ENCODE data around the gene ELOVL2. TPM values are rescaled to one million over a fixed set of nuclear protein-coding genes. Genes with fewer than 3 reads are reported as not detected.
A peak's percentile ranks its signal among the peaks of the same experiment; 100 is the strongest.
"Not testable (repeated sequence)": the region's sequence is repeated elsewhere in the genome, so short reads cannot be mapped to it uniquely, and the experiment has no call there.

ELOVL2 gene
- under 1 TPM; 0.41 to 0.78 TPM for total RNA-seq

DNA sequence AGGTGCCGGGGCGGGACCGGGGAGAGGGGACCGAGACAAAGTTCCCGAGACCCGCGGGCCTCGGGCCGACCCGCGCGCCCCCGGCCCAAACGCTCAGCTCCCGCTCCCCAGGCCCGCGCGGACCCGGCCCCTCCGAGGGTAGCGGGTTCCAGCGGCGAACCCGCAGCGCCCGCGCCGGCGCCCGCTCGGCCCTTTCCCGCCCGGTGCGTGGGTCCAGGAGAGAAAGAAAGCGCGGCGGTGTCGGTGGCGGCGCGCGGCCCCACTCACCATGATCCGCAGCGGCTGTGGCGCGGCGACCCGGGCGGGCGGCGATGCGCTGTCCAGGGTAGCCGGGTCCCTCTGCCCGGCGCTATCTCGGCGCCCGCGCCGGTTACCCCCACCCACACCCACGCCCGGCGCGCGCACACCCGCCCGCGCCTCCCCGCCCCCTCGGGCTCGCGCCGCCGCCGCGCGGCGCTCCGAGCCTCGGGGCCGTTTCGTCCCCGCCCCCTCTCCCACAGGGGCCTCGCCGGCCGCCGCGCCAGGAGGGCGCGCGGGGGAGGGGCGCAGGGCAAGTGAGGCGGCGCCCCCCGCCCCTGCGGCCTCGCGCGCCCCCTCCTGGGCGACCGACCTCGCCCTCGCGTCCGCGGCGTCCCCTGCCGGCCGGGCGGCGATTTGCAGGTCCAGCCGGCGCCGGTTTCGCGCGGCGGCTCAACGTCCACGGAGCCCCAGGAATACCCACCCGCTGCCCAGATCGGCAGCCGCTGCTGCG is at the start of gene ELOVL2:
TSS of gene ELOVL2 (minus strand) at position 345 of the 751 bp plus-strand sequence. CDS start at position 270, 75 bp downstream.
- TF ChIP-seq, protein P1, sequence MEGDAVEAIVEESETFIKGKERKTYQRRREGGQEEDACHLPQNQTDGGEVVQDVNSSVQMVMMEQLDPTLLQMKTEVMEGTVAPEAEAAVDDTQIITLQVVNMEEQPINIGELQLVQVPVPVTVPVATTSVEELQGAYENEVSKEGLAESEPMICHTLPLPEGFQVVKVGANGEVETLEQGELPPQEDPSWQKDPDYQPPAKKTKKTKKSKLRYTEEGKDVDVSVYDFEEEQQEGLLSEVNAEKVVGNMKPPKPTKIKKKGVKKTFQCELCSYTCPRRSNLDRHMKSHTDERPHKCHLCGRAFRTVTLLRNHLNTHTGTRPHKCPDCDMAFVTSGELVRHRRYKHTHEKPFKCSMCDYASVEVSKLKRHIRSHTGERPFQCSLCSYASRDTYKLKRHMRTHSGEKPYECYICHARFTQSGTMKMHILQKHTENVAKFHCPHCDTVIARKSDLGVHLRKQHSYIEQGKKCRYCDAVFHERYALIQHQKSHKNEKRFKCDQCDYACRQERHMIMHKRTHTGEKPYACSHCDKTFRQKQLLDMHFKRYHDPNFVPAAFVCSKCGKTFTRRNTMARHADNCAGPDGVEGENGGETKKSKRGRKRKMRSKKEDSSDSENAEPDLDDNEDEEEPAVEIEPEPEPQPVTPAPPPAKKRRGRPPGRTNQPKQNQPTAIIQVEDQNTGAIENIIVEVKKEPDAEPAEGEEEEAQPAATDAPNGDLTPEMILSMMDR (IDR thresholded peaks at IDR 0.05): no peak
- no peak for DNase-seq (ENCODE audit: low spot score)
- no peak within 1 kb of the TSS for H3K27ac ChIP-seq
- peak within 1 kb of the TSS; percentile 72 for H3K4me3 ChIP-seq
- H3K4me1 ChIP-seq (ENCODE audit: control insufficient read depth in 1 of 2, low read depth in 2 of 2): peaks cover 4 to 14% of the 10 kb centered on the region in 2 donors
- H3K36me3 ChIP-seq: no peaks in the 10 kb centered on the region
- no peaks in the 10 kb centered on the region for H3K9me3 ChIP-seq
- H3K27me3 ChIP-seq (replicated peaks; ENCODE audit: insufficient read depth): peaks cover 11% of the 10 kb centered on the region
- no peak for ATAC-seq (ENCODE audit: insufficient number of reproducible peaks, low FRiP score, low read depth)

DNA sequence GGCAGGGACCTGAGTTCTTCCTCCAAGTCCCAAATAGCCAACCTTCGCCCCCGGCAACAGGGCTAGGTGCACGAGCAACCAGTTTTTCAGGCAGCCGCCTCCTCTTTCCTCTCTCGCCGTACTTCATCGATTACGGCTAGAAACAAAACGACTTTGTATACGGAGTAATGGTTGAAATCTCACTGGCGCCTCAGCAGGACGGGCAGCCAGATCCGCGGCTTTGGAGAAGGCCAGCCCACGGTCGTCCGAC is 49.2 kb upstream of the ELOVL2 start:
- peak overlapping the region; percentile 93 to 94 for H3K27ac ChIP-seq
- H3K4me3 ChIP-seq: peak overlapping the region; percentile 80
- peaks cover 12 to 16% of the 10 kb centered on the region in 2 donors for H3K4me1 ChIP-seq (ENCODE audit: control insufficient read depth in 1 of 2, low read depth in 2 of 2)
- DNase-seq (ENCODE audit: low spot score) (no peak), ATAC-seq (ENCODE audit: insufficient number of reproducible peaks, low FRiP score, low read depth) (peak; percentile 7)
- TF ChIP-seq, protein P1 (IDR thresholded peaks at IDR 0.05): no peak
- H3K27me3 ChIP-seq (replicated peaks; ENCODE audit: insufficient read depth): no peaks in the 10 kb centered on the region
- no peaks in the 10 kb centered on the region for H3K9me3 ChIP-seq
- no peaks in the 10 kb centered on the region for H3K36me3 ChIP-seq

DNA sequence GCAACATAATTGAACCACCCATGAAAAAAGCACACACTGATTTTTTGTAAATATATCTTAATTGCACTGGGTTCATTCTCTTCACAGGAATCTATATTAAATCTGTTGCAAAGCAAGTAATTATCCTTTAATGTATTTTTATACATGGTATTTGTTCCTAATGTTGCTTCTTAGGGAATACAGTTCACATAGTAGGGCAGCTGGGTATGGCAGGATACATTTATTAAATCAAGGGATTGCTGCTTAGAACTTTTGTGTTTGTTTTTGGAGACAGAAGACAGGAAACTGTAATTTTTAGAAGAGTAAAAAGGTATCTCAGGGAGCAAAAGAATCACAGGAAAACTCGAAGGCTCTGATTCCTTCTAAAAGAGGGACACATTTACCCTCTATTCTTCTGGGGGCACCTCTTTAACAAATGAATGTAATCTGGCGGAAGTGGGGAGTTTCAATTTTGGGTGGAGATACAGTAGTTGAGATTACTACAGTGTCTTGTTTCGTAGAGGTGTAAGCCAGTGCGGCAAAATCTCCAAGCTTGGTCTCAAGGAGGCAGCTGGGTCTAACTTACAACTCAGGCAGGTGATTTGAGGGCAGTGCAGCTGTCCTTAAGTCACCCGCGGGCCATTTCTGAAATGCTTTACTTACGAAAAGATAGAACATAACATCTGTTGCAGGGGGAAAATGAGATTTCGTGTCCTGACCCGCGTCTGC is 48.7 kb upstream of the ELOVL2 start:
- ATAC-seq (ENCODE audit: insufficient number of reproducible peaks, low FRiP score, low read depth): no peak
- DNase-seq (ENCODE audit: low spot score): no peak
- Histone ChIP-seq H3K4me3 (peak overlapping the region; percentile 80), H3K9me3 (no peaks in the 10 kb centered on the region), H3K36me3 (no peaks in the 10 kb centered on the region), H3K4me1 (ENCODE audit: control insufficient read depth in 1 of 2, low read depth in 2 of 2) (peaks cover 12 to 16% of the 10 kb centered on the region in 2 donors), H3K27me3 (replicated peaks; ENCODE audit: insufficient read depth) (no peaks in the 10 kb centered on the region), H3K27ac (peak overlapping the region; percentile 93 to 94)
- TF ChIP-seq, protein P1 (IDR thresholded peaks at IDR 0.05): no peak

- not testable (repeated sequence) for H3K36me3 ChIP-seq; H3K27ac ChIP-seq; DNase-seq (ENCODE audit: low spot score); H3K27me3 ChIP-seq (replicated peaks; ENCODE audit: insufficient read depth); H3K9me3 ChIP-seq; ATAC-seq (ENCODE audit: insufficient number of reproducible peaks, low FRiP score, low read depth); H3K4me3 ChIP-seq
- peaks cover 11 to 14% of the 10 kb centered on the region in 2 donors for H3K4me1 ChIP-seq (ENCODE audit: control insufficient read depth in 1 of 2, low read depth in 2 of 2)
Observed at GRCh38 chr6:11091141-11091540, 47.0 kb upstream of the ELOVL2 start.

DNA sequence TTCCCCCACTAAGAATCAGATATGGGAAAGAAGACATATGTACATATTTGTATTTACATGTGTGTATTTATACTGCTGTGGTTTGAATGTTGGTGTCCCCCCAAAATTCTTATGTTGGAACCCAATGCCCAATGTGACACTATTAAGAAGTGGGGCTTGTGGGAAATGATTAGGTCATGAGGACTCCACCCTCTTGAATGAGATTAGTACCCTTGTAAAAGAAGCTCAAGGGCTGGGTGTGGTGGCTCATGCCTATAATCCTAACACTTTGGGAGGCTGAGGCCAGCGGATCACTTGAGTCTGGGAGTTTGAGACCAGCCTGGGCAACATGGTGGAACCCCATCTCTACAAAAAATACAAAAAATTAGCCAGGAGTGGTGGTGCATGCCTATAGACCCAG is 45.6 kb upstream of the ELOVL2 start:
- H3K4me1 ChIP-seq (ENCODE audit: control insufficient read depth in 1 of 2, low read depth in 2 of 2): peaks cover 0 to 3% of the 10 kb centered on the region in 2 donors
- no peak for ATAC-seq (ENCODE audit: insufficient number of reproducible peaks, low FRiP score, low read depth)
- no peak overlapping the region for H3K4me3 ChIP-seq
- no peaks in the 10 kb centered on the region for H3K27me3 ChIP-seq (replicated peaks; ENCODE audit: insufficient read depth)
- H3K9me3 ChIP-seq: no peaks in the 10 kb centered on the region
- TF ChIP-seq, protein P1 (IDR thresholded peaks at IDR 0.05): no peak
- H3K36me3 ChIP-seq: no peaks in the 10 kb centered on the region
- no peak overlapping the region for H3K27ac ChIP-seq
- DNase-seq (ENCODE audit: low spot score): no peak

DNA sequence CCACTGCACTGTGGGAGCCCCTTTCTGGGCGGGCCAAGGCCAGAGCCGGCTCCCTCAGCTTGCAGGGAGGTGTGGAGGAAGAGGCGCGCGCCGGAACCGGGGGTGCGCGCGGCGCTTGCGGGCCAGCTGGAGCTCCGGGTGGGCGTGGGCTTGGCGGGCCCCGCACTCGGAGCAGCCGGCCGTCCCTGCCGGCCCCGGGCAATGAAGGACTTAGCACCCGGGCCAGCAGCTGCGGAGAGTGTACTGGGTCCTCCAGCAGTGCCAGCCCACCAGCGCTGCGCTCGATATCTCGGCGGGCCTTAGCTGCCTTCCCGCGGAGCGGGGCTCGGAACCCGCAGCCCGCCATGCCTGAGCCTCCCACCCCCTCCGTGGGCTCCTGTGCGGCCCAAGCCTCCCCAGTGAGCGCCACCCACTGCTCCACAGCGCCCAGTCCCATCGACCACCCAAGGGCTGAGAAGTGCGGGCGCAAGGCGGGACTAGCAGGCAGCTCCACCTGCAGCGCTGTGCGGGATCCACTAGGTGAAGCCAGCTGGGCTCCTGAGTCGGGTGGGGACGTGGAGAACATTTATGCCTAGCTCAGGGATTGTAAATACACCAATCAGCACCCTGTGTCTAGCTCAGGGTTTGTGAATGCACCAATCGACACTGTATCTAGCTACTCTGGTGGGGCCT is 43.2 kb upstream of the ELOVL2 start:
- not testable (repeated sequence) for H3K4me1 ChIP-seq (ENCODE audit: control insufficient read depth in 1 of 2, low read depth in 2 of 2); H3K36me3 ChIP-seq; DNase-seq (ENCODE audit: low spot score); H3K27ac ChIP-seq; ATAC-seq (ENCODE audit: insufficient number of reproducible peaks, low FRiP score, low read depth); H3K27me3 ChIP-seq (replicated peaks; ENCODE audit: insufficient read depth); H3K4me3 ChIP-seq; H3K9me3 ChIP-seq

All from thoracic aorta (tissue), 2 donors.